Activated CD8-positive, alpha-beta memory T cell treated with anti-CD3 and anti-CD28 coated beads, Interleukin-2, amount 50 U/mL, for 48 hours (primary cell): ENCODE data around the gene MSANTD2.

ENCODE experiments used
- DNase-seq: peaks from one replicate; pipeline ENCODE4 v3.0.0-alpha.2; 2020

MSANTD2 gene

DNA sequence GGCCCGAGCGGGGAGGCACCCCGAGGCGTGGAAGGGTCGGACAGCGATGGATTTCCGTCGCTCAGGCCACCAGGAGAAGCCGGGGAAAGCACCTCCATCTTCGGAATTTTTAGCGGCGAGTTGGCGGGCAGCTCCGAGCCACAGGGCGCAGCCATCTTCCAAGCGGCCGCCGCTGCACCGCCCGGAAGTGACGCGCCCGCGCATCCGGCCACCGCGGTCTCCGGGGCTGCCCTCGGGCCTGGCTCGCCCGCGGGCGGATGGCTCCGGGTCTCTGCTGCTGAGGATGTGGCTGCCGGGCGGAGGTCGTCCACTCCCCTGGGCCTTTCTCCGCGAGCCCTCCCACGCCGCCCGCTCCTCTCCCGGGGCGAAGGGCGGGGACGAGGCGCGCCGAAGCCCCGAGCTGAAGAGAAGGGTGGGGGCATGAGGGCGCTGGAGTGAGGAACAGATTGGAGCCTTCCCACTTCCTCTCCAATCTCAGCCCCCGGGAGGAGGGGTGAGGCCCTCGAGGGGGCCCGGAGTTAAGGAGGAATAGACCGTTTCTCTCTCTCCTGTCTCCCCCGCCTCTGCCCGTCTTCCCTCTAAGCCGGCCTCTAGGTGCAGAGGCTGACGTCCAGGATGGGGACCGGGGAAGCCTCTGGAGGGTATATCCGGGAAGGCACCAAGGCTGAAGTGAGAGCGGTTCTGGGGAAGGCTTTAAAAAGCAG lies at the start of gene MSANTD2:
MSANTD2 (minus strand) TSS at position 181 of the 704 bp plus-strand sequence; CDS start at position 155, 26 bp downstream.
- DNase-seq = peak; percentile 92

DNA sequence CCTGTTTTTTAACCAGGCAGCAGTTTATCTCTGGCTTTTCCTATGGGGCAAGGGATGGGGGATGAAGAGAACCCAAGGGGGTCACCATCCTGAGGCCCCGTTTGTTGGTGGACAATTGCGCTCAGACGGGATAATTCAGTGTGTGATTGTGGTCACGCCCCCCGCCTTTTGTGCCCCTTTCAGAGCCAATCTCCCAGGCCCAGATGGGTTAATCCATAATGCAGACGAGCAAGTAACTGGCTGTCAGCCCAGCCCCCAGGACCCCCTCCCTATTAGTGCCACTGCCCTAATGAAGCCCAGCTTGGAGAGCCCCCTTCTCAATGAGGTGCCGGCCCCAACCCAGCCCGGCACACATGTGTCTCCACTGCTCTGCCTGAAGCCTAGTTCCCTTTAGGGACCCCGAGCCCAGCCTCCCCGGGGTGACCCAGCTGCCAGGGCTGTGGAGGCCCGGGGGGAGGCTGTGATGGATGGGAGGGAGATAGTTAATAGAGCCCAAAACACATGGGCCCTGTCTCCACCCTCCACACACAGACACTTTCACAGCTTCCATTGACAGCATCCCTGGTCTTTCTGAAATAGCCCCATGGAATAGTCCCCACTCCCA lies 46.0 kb upstream of the MSANTD2 start:
- DNase-seq = no peak

DNA sequence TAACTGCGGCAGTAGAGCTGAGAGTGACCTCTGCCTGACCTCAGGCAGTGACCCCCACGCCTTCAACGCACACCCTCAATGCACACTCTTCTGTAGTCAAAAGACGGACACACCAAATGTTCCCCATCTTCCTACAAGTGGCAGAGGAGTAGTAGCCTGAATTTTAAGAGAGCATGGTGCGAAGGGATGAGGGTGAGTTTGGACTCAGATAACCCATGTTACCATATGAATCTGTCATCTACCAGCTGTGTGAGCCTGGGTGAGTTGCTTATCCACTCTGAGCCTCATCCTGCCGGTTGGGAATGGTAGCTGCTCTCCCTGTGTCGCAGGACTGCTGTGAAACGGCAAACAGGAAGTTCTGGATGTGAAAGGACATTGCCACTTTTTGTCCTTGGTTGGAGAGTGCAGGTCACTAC lies 44.5 kb upstream of the MSANTD2 start:
- no peak for DNase-seq

GRCh38 chr11:124843616-124843910 lies 43.4 kb upstream of the MSANTD2 start:
- DNase-seq = no peak

DNA sequence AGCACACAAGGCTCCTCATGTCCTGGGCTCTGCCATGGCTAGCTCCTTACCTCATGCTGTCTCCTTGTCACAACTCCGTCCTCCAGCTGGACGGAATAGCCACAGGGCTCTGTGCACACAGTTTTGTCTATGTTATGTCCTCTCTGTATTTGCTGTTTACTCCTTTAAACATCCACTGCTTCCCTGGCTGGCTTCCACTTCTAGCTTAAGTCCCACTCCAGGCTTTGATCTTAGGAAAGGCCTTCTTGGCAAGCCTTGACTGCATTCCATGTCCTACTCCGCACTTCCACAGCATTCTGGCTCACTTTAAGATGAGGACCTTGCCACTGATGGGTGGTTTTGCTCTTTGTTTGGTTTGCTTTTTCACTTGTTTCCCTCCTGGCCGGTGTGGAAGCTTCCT lies 42.1 kb upstream of the MSANTD2 start:
- DNase-seq = no peak

- DNase-seq = no peak
Measured at GRCh38 chr11:124841840-124842239, 41.6 kb upstream of the MSANTD2 start.

DNA sequence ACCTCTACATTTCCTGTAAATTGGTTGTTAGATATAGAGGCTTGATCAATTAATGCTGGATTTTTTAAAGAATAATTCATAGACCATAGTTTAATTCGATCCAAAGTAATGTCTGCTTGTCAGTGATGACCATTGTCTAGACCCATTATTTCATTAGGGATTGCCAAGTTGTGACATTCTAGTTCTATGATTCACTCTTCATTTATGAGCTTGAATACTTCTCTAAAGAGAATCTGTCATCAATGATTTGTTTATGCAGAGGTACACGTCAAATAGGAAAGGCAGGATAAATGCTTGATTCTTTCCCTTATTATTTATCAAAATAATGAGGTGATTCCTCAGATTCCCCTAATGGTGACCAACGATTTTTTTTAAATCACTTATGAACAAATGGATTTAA lies 41.0 kb upstream of the MSANTD2 start:
- no peak for DNase-seq

DNA sequence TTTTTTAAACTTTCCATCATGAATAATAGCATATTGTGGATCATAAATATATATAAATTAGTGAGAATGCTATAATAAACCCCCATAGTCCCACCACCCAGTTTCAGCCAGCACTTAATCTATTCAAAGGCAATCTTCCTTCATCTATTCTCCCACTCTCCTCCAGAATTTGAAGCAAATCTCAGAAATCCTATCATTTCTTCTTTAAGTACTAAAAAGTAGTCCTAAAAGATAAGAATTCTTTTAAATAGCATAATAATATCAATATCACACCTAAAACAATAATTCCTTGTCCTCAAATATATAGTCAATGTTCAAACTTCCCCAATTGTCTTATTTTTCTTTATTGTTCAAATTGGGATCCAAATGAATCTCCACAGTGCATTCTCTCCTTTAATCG lies 40.5 kb upstream of the MSANTD2 start:
- DNase-seq = no peak

- no peak for DNase-seq
Measured at GRCh38 chr11:124839972-124840621, 39.9 kb upstream of the MSANTD2 start.

DNA sequence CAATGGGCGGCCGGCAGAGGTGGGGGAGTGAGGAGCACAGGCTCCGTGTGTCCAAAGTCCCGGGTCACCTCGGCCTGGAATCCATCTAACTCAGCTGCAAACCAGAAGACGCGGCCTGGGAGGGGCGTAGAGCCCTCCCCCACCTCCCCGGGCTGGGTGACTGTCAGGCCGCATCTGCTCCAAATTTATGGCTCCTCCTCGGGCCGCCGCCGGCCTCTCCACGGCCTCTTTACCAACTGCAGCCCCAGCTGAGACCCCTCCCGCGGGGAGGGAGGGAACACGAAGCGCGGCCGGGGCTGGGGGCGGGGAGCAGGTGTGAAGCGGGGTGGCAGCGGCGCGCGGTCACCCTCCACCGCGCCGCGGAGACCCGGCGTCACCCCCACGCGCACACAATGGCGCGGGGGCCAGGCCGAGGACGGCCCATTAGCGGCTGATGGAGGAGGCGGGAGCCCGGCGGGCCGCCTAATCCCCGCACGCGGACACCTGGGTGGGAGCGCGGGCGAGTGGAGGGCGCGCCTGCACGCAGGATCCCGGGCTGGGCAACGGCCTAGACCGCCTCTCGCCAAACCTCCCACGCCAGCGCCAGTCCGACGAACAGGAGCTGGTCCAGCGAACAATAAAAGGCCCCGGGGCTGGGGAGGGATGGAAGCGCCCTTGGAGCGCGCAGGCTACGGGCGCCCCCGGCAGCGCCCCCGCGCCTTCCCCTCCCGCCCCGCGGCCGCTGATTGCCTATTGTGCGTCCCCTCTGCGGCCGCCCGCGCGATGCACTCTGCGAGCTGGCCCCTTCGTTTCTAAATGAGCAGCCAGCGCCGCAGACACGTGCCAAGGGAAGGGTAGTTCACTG lies 39.1 kb upstream of the MSANTD2 start:
- DNase-seq = no peak

- no peak for DNase-seq
Measured at GRCh38 chr11:124838805-124839127, 38.6 kb upstream of the MSANTD2 start.

DNA sequence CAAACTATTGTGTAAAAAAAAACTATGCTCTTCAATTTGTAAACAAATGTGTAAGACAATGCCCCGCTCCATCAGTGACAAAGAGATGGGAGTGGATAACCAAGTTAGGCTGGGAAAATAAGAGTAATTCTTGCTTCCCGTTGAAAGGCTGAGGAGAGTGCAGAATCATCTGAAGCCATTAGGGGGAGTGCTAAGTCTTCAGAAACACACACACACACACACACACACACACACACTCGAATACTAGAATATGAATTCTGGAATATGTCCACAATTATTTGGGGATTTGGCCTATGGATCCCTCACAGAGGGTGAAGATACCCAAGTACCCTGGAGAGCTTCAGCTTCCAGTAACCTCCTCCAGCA lies 37.3 kb upstream of the MSANTD2 start:
- no peak for DNase-seq

- DNase-seq = no peak
Measured at GRCh38 chr11:124835918-124836317, 35.7 kb upstream of the MSANTD2 start.

GRCh38 chr11:124834526-124835180 lies 34.4 kb upstream of the MSANTD2 start:
- DNase-seq = no peak

GRCh38 chr11:124832571-124832970 lies 32.4 kb upstream of the MSANTD2 start:
- no peak for DNase-seq

- no peak for DNase-seq
Measured at GRCh38 chr11:124831897-124832296, 31.7 kb upstream of the MSANTD2 start.

GRCh38 chr11:124830749-124831148 lies 30.5 kb upstream of the MSANTD2 start:
- DNase-seq = no peak

DNA sequence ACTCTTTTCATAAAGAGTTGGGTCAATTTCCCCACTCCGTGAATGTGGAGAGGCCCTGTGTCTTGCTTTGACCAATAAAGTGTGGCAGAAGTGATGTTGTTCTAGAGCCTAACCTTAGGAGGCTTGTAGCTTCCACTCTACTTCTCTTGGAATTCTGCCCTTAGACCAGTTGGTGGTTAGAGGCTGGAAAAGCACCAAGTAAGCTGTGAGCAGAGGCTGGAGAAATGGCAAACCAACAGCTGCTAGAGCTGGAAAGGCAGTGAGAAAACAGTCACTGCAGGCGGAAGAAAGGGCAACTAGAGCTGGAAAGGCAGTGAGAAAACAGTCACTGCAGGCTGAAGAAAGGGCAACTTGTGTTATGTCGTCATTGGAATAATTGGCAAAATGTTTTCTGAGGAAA lies 29.8 kb upstream of the MSANTD2 start:
- DNase-seq = no peak

- DNase-seq = no peak
Measured at GRCh38 chr11:124825876-124826275, 25.7 kb upstream of the MSANTD2 start.

- no peak for DNase-seq
Measured at GRCh38 chr11:124823512-124824376, 23.5 kb upstream of the MSANTD2 start.

DNA sequence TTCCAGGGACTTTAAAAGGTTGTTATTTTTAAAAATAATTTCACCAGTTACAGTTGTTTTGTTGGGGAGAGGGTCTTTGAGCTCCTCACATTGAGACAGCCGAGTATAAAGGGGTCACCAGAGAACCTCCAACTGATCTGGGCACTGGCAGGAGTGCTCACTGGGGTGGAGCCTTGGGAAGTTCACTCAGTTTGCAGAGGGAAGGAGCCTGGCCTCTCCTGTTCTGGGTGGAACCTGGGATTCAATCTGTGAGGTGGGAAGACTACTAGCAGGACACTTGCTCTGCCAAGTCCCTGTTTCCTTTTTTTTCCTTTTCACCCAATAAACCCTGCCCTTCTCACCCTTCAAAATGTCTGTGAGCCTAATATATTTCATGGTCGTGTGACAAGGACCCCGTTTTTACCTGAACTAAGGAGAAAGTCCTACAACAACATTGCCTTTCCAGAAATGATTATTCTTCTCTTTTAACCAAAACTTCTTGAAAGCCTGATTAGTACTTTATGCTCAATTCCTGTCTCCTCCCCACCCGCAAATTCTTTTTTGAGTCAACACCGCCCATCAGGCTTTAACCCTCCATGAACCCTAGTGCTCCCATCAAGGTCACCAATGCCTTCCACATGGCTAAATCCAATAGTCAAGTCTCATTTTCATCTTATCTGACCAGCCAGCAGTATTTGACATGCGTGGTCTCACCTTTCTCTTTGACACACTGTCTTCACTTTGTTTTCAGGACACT lies 22.0 kb upstream of the MSANTD2 start:
- no peak for DNase-seq

DNA sequence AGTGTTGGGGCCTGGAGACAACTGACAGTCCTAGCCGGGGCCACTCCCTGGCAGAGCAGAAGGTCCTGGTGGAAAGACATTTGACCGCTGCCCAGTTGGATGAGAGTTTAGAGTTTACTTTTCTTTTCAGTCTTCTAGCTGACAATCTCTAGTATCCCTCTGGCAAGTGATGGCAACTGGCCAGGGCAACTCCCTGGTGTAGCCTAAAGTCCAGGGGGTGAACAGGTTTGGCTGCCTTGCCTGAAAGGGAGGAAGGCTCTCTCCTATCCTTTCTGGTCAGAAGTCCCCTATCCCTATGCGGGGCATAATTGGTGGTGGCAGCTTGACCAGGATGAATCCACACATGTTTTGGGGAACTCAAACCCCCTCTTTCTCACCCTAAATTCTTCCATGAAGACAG lies 16.8 kb upstream of the MSANTD2 start:
- no peak for DNase-seq
